AG04449 (cell line): ENCODE results near the gene COL6A1.

Experiments
- CTCF ChIA-PET: fragments of 350-600 bp; formaldehyde crosslinking; extraction: SDS; loops from one replicate; lab custom pipeline; 2021; ENCODE audit warnings: antibody characterized with exemption; lab: Yijun Ruan, JAX
- POLR2A ChIA-PET: fragments of 400-600, 350-600 bp; formaldehyde crosslinking; extraction: SDS; loops from one replicate; lab custom pipeline; 2020; ENCODE audit warnings: antibody characterized with exemption, inconsistent platforms; lab: Yijun Ruan, JAX
- DNase-seq: peaks from one replicate; pipeline ENCODE4 v3.0.0-alpha.2; 2010; ENCODE audit warnings: low read depth, low spot score
- H3K4me3 ChIP-seq: 2 replicates; pipeline ENCODE4 v1.5.1; 2011; ENCODE audit warnings: low read depth, mild to moderate bottlenecking, control low read depth, low read length
- TF ChIP-seq, protein P1 (sequence below): IDR thresholded peaks from one replicate; pipeline ENCODE4 v1.5.1; 2011; ENCODE audit warnings: mild to moderate bottlenecking, moderate library complexity, low read length, control low read depth, inconsistent platforms; ENCODE audit not compliant: insufficient read depth; ENCODE audit errors: missing control alignments

Gene COL6A1

DNA sequence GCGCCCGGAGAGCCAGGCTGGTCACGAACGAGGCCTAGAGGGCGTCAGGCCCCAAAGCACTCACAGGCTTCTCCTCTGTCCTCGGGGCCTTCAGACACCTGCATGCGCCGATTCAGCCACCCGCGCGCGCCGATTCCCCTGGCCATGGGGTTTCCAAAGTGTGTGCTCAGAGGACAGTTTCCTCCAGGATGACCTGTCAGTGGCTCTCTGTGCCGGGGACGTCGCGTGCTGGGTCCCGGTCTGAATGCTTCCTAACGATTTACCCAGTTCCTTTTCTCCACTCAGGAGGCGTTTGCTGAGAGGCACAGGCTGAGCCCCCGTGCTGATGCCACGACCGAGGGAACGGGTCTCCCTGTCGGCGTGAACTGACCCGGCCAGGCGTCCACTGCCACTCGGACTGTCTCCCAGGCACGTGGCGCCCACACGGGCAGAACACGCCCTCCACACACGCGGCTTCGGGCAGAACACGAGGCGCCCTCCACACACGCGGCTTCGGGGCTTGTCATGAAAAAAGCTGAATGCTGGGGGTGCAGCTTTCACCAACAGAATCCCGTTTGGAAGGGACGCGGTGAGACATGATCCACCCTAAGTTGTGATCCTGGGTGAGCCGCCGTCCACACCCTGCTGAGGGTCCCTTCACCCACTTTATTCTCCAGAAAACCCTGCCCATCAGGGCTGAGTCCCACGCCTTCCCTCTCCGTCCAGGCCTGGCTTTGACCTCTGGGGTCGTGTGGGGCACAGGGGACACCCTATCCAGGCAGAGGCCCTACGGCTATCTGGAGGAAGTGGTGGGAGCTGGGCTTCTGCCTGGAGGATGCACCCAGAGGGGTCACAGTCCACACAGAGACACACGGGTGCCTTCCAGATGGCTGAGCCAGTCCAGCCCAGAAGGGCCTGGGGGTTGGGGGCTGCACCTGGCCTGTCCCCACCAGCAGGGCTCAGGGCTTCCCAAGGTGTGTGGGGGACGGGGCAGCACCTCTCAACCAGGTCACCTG is 56.1 kb downstream of the COL6A1 start:
- ChIA-PET POLR2A (interaction anchor here (2.1 kb wide), 1 partner anchor 12 kb away, joined by 9 read pairs; no protein-coding TSS in a partner anchor), CTCF (interaction anchor here (2.0 kb wide), 1 partner anchor 10 kb away, joined by 12 read pairs; no protein-coding TSS in a partner anchor)
- H3K4me3 ChIP-seq: no peak overlapping the region
- DNase-seq: no peak
- TF ChIP-seq, protein P1, sequence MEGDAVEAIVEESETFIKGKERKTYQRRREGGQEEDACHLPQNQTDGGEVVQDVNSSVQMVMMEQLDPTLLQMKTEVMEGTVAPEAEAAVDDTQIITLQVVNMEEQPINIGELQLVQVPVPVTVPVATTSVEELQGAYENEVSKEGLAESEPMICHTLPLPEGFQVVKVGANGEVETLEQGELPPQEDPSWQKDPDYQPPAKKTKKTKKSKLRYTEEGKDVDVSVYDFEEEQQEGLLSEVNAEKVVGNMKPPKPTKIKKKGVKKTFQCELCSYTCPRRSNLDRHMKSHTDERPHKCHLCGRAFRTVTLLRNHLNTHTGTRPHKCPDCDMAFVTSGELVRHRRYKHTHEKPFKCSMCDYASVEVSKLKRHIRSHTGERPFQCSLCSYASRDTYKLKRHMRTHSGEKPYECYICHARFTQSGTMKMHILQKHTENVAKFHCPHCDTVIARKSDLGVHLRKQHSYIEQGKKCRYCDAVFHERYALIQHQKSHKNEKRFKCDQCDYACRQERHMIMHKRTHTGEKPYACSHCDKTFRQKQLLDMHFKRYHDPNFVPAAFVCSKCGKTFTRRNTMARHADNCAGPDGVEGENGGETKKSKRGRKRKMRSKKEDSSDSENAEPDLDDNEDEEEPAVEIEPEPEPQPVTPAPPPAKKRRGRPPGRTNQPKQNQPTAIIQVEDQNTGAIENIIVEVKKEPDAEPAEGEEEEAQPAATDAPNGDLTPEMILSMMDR: no peak

- ChIA-PET POLR2A (interaction anchor here (0.9 to 2.1 kb wide), 3 partner anchors 11 to 65 kb away, joined by 3 to 9 read pairs (median 7); no protein-coding TSS in a partner anchor), CTCF (interaction anchor here (2.0 kb wide), 1 partner anchor 11 kb away, joined by 12 read pairs; no protein-coding TSS in a partner anchor)
- DNase-seq: no peak
- TF ChIP-seq, protein P1: no peak
- H3K4me3 ChIP-seq: no peak overlapping the region
These were observed 56.8 kb downstream of the COL6A1 start for GRCh38 chr21:46038341-46038829.

DNA sequence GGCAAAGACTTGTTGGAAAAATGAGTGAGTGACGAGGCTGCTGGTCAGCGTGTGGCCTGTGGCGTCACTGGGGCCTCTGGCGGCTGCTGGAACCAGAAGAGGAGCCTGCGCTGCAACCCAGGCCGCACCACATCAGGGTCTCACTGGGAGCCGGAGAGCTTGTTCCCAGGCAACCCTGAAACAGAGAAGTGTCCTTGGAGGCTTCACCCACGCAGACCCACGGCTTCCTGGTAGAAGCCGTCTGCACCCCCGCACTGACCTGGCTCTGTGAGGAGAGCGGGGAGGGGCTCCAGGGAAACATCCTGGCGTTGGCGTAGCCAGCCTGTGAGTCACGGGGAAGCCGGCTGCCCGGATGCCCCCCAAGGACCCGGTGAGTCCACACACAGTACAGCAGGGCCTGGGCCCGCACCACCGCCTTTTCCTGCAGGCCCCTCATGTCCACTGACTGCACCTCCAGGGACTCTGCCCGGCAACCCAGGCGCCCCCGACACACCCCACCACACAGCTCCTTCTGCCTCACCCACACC is 57.4 kb downstream of the COL6A1 start:
- DNase-seq: no peak
- ChIA-PET CTCF (interaction anchor here (2.0 kb wide), 1 partner anchor 12 kb away, joined by 12 read pairs; no protein-coding TSS in a partner anchor), POLR2A (interaction anchor here (0.9 to 2.1 kb wide), 3 partner anchors 10 to 65 kb away, joined by 3 to 9 read pairs (median 7); no protein-coding TSS in a partner anchor)
- TF ChIP-seq, protein P1: no peak
- H3K4me3 ChIP-seq: no peak overlapping the region

DNA sequence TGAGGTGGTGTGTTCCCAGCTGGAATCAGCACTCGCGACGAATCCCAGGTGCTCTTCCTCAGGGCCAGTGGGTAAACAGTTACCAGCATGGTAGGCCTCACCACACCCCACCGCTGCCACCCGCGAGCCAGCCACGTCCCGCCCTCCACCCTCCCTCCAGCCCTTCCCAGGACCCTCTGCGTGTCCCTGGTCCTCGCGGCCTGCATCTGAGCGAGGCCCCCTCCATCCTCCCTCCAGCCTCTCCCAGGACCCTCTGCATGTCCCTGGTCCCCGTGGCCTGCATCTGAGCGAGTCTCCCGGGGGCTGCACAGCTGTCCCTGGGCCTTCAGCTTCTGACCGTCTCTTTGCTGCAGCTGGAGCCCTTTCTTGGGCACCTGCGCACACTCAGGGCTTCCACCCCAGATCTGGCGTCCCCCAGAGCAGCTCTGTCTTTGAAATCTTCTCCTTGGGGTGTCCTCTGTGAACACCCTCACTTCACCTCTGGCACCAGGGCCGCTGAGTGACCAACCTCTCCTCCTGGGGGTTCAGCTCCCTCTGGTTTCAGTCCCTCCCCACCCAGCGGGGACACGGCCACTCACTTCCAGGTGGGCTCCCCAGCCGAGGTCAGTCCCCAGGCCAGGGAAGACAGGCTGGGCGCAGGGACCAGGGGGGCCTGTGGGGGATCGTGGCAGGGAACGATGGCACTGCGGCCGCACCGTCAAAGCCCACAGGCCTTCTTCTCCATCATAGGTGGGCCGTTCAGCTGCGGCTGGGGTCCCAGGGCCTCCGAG is 58.5 kb downstream of the COL6A1 start:
- ChIA-PET CTCF (interaction anchor here (2.0 kb wide), 1 partner anchor 13 kb away, joined by 12 read pairs; no protein-coding TSS in a partner anchor), POLR2A (interaction anchor here (2.1 kb wide), 1 partner anchor 9 kb away, joined by 9 read pairs; no protein-coding TSS in a partner anchor)
- no peak overlapping the region for H3K4me3 ChIP-seq
- TF ChIP-seq, protein P1: no peak
- no peak for DNase-seq

- no peak for DNase-seq
- no peak overlapping the region for H3K4me3 ChIP-seq
- TF ChIP-seq, protein P1: no peak
- CTCF ChIA-PET: no interaction called here
- POLR2A ChIA-PET: interaction anchor here (0.6 kb wide), 1 partner anchor 52 kb away, joined by 3 read pairs; no protein-coding TSS in a partner anchor
These were observed 59.1 kb downstream of the COL6A1 start for GRCh38 chr21:46040707-46041106.
